ENCODE results near the gene URB1. TPM values are rescaled to one million over a fixed set of nuclear protein-coding genes. Genes with fewer than 3 reads are reported as not detected.

Gene URB1
- total and polyA plus RNA-seq, 2 of the 8 experiments (the other 6 are each of a cell fraction or from before 2014, with no cell fraction given) = 8.1 to 28.9 TPM

DNA sequence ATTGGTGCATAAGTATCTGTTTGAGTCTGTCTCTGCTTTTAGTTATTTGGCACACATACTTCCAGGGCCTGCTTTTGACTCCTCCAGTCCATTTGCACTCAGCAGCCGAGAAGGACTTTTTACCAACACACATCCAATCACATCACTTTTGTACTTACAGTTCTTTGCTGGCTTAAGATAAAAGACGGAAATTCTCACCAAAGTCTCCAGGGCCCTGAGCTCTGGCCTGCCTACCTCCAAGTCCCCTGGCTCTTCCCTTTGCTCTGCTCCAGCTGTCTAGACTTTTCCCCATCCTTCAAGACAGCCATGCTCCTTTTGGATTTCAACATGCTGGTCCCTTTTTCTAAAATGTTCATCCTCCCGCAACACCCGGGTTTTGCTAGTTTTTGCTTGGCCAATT is 17.5 kb upstream of the URB1 start:
- no peak for FAIRE-seq
- ChIA-PET POLR2A (ENCODE audit: partially characterized antibody) (interaction anchor here (0.8 kb wide), 1 partner anchor 184 kb away, joined by 3 read pairs; no protein-coding TSS in a partner anchor), CTCF (ENCODE audit: partially characterized antibody) (interaction anchor here (0.7 to 12.7 kb wide), 7 partner anchors 8 to 191 kb away, joined by 3 to 112 read pairs (median 4); no protein-coding TSS in a partner anchor)
- H2AFZ ChIP-seq (ENCODE audit: low read length) = no peak overlapping the region
- no peaks in the 10 kb centered on the region for H4K20me1 ChIP-seq (replicated peaks in 1 of 2; ENCODE audit: control insufficient read depth in 1 of 2, insufficient read depth in 2 of 2, low read length in 2 of 2)
- no peaks in the 10 kb centered on the region for H3K9me3 ChIP-seq (ENCODE audit: insufficient read depth in 2 of 2, low read depth in 1 of 2, low read length in 1 of 2)
- H2BK5ac ChIP-seq (ENCODE audit: low read depth, low read length) = no peak overlapping the region
- no peak overlapping the region for H2AK5ac ChIP-seq (ENCODE audit: low read depth, low read length)
- no peak overlapping the region for H3K18ac ChIP-seq (ENCODE audit: extremely low read depth, low read length)
- H3K27me3 ChIP-seq (replicated peaks in 1 of 4; ENCODE audit: control insufficient read depth in 3 of 4, extremely low read depth in 1 of 4, insufficient read depth in 3 of 4, low read length in 3 of 4) = peaks cover 18 to 55% (median 37%) of the 10 kb centered on the region in 4 experiments
- H2BK12ac ChIP-seq (ENCODE audit: low read depth, low read length) = no peak overlapping the region
- H2BK15ac ChIP-seq (ENCODE audit: low read length) = no peak overlapping the region
- H3K14ac ChIP-seq (ENCODE audit: insufficient read length) = no peak overlapping the region
- no peak overlapping the region for H3K56ac ChIP-seq (replicated peaks; ENCODE audit: insufficient read length, low read depth, low read length)
- DNase-seq (ENCODE audit: low read depth in 1 of 2, low spot score in 2 of 2) = no peak
- H3K4me1 ChIP-seq (replicated peaks in 1 of 4; ENCODE audit: control insufficient read depth in 3 of 4, insufficient read depth in 4 of 4, low read length in 3 of 4) = peaks cover 3 to 24% (median 7%) of the 10 kb centered on the region in 4 experiments
- no peak overlapping the region for H3K4me3 ChIP-seq (ENCODE audit: extremely low read depth in 1 of 4, insufficient read depth in 2 of 4, low read depth in 3 of 4, low read length in 4 of 4)
- H3K36me3 ChIP-seq (ENCODE audit: control insufficient read depth in 2 of 4, insufficient read depth in 4 of 4, low read length in 3 of 4) = no peaks in the 10 kb centered on the region
- no peak overlapping the region for H3K4ac ChIP-seq (replicated peaks; ENCODE audit: insufficient read length, low read depth, low read length)
- no peak overlapping the region for H4K8ac ChIP-seq (ENCODE audit: extremely low read depth, insufficient read depth, low read length)
- H3K79me1 ChIP-seq (ENCODE audit: low read depth, low read length) = no peaks in the 10 kb centered on the region
- H4K5ac ChIP-seq (ENCODE audit: insufficient read length, low read depth, low read length) = no peak overlapping the region
- H3K23ac ChIP-seq (ENCODE audit: insufficient read length) = no peak overlapping the region
- no peak overlapping the region for H3K4me2 ChIP-seq (ENCODE audit: insufficient read depth in 1 of 2, low read depth in 2 of 2, low read length in 2 of 2)
- 91% methylated on average over 4 of the region's 4 CpGs; no CpG with 5 or more reads in 1 of the 2 experiments for WGBS, 2 experiments (ENCODE audit: extremely low coverage in 1 of 2, insufficient coverage in 1 of 2, insufficient read length in 1 of 2, insufficient replicate concordance in 2 of 2, low coverage in 1 of 2, low lambda C conversion rate in 2 of 2, missing lambda C conversion rate in 1 of 2)
- no peak overlapping the region for H2BK120ac ChIP-seq (replicated peaks; ENCODE audit: low read depth, low read length)
- no peak overlapping the region for H2BK20ac ChIP-seq (ENCODE audit: low read length)
- H3K79me2 ChIP-seq (ENCODE audit: control insufficient read depth in 1 of 2, insufficient read depth in 2 of 2, low read length in 2 of 2) = no peaks in the 10 kb centered on the region
- H3K9ac ChIP-seq (replicated peaks in 1 of 4; ENCODE audit: extremely low read depth in 1 of 4, low read depth in 3 of 4, low read length in 3 of 4) = no peak overlapping the region
- no peak overlapping the region for H3K27ac ChIP-seq (ENCODE audit: low read depth, low read length)
- H3K23me2 ChIP-seq (ENCODE audit: low read depth, low read length) = peaks cover 14% of the 10 kb centered on the region; the same call in 1 of the 2 replicates
- no peak overlapping the region for H4K91ac ChIP-seq (replicated peaks; ENCODE audit: insufficient read length, low read length)
- TF ChIP-seq CEBPB (IDR thresholded peaks at IDR 0.05; ENCODE audit: low read depth, low read length) = no peak
- TF ChIP-seq RFX5 (IDR thresholded peaks at IDR 0.05; ENCODE audit: borderline replicate concordance, low read depth, low read length) = no peak
- TF ChIP-seq ZNF274 (IDR thresholded peaks at IDR 0.05; ENCODE audit: borderline replicate concordance, extremely low read depth, low read length) = no peak
- no peak for TF ChIP-seq SIN3A (conservative IDR thresholded peaks at IDR 0.05 in 1 of 2, IDR thresholded peaks at IDR 0.05 in 1 of 2; ENCODE audit: low read depth in 1 of 2, low read length in 2 of 2)
- TF ChIP-seq BCL11A (IDR thresholded peaks at IDR 0.05; ENCODE audit: low read depth in 2 of 2, low read length in 2 of 2) = no peak
- TF ChIP-seq GABPA (IDR thresholded peaks at IDR 0.05; ENCODE audit: borderline replicate concordance, insufficient read depth, low read length) = no peak
- no peak for TF ChIP-seq TAF1 (IDR thresholded peaks at IDR 0.05; ENCODE audit: low read depth, low read length)
- TF ChIP-seq CTCF (IDR thresholded peaks at IDR 0.05; ENCODE audit: control extremely low read depth in 1 of 3, insufficient read depth in 1 of 3, low read depth in 1 of 3, low read length in 3 of 3) = no peak
- TF ChIP-seq SAP30 (IDR thresholded peaks at IDR 0.05; ENCODE audit: insufficient read depth, insufficient replicate concordance, low read length) = no peak
- no peak for TF ChIP-seq RAD21 (IDR thresholded peaks at IDR 0.05 in 1 of 2, conservative IDR thresholded peaks at IDR 0.05 in 1 of 2; ENCODE audit: low read depth in 2 of 2, low read length in 2 of 2)
- TF ChIP-seq SP2 (IDR thresholded peaks at IDR 0.05; ENCODE audit: low read length) = no peak
